CD4-positive, alpha-beta T cell treated with Interleukin-6 at 100 ng/mL for 8 hours (primary cell): ENCODE data around the gene PSORS1C1.

ENCODE experiments used
- DNase-seq: peaks from one replicate; pipeline ENCODE4 v3.0.0-alpha.2; 2020; ENCODE audit warnings: mixed read lengths, low spot score

The PSORS1C1 gene

DNA sequence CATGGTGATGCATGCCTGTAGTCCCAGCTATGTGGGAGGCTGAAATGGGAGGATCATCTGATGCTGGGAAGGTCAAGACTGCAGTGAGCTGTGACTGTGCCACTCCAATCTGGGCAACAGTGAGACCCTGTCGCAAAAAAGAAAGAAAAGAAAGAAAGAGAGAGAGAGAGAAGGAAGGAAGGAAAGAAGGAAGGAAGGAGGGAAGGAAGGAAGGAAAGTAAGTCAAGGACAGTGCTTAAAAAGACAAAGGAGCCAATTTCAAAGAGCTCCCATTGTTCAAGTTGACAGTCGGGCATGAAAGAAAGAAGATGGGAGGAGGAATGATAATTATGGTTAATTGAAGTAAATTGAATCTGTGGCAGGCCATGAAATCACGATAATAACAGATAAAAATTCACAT, 18.4 kb upstream of the PSORS1C1 start:
- DNase-seq, result no peak

DNA sequence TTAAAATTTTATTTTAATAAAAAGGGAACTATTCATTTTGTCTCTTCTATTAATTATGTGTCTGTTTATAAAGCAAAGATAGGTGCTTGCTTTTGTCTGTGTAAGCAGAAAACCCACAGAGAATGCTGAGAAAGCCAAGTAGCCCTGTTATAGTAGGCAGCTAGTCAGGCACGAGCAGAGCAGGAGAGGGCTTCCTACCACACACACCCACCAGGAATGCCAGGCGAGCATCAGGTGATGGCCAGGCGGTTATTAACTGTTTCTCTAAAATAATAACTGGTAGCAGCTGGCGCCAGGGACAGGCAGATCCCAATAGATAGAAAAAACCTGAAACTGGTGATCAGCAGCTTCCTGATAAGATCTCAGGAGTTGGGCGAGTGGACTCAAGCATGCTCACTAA, 17.9 kb upstream of the PSORS1C1 start:
- no peak for DNase-seq

DNA sequence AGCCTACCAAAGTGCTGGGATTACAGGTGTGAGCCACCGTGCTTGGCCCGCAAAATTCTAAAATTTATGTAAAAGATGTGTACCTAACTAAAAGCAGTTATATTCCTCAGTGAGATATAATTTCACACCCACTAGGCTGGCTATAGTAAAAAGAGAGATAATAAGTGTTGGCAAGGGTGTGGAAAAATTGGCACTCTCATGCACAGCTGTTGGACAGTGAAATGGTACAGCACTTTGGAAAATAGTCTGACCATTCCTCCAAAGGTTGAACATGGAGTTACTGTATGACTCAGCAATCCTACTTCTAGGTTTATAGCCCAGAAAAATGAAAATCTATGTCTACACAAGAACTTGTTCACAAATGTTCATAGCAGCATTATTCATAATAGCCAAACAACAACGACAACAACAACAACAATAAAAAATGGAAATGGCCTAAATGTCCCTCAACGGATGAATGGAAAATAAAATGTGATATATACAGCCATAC, 16.1 kb upstream of the PSORS1C1 start:
- DNase-seq, result no peak

DNA sequence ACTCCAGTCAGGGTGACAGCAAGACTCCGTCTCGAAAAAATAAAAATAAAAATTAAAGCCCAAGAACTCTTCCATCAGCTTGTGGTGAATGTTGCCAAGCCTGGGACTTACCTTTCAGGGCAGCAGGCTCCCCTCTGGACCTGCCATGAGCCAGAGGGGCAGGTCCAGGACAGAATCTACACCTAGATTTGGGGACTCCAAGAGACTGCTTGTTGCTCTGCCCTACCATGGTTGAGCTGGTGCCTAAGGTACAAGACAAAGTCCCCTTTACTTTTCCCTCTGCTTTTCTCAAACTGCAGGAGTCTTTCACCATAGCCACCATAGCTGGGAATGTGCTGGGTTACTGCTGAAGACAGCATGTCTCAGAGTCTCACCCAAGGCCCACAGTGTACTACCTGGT, 11.5 kb upstream of the PSORS1C1 start:
- DNase-seq, result no peak

DNA sequence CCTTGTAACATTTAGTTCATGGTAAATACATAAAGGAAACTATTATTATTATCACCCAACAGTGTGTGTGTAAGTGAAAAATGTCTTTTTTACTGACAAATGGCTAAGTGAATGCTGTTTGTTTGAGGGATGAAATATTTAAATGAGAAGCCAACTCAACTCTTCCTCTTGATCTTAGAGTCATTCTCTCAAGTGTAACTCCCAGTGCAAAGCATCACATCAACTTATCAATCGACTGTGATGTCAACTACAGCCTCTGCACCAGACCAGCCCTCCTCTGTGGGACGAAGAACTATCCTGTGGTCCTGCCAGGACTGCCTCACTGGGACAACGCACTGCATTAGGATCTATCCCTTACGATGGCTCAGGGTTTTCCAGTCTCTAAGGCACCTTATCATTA, 7.5 kb upstream of the PSORS1C1 start:
- no peak for DNase-seq

DNA sequence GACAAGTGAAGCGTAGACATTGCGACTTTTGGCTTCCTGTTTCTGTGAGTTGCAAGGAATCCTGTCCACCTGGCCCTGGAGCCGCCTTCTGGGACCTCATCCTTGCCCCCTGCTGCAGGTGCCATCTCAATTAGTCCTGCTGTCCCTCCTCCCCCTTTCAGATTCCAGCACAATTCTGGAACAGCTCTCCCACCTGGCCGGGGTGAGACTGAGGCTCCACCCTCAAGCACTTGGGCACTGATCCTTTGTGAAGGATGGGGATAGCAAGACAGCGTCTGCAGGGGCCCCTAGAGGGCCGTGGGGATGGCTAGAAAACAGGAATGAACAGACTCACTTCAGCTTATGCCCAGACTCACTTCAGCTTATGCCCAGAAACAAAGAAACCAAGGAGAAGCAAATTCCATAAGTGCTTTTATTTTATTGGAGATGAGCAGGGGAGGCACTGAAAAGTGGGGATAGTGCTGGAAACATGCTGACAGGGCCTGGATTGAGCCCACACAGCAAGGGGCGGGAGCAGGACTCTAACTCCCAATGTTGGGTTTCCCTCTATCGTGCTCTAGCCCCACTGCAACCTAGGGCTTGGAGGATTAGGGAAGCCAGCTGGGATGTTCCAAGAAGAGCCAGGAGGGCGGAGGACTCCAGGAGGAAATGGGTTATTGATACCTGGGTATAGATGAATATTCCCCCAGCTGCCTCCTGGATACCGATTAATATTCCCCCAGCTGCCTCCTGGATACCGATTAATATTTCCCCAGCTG, 3.6 kb upstream of the PSORS1C1 start:
- DNase-seq, result no peak

DNA sequence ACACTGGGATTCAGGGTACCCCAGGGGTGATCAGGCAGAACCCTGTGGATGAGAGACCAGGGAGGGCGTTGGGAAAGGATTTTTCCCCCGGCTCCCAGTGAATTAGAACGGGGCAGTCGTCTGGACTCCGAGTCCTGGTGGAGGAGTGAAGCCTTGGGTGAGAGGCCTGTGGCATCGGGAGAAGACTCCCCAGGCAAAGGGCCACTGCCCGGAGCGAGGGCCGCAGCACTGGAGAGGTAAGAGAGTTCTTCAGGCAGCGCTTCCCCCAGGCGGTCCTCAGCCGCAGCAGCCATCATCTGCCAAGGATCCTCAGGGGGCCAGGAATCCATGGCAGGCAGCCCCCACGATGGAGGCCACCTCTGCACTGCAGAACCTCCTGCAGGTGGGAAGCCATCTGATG, 2.9 kb upstream of the PSORS1C1 start:
- no peak for DNase-seq

DNA sequence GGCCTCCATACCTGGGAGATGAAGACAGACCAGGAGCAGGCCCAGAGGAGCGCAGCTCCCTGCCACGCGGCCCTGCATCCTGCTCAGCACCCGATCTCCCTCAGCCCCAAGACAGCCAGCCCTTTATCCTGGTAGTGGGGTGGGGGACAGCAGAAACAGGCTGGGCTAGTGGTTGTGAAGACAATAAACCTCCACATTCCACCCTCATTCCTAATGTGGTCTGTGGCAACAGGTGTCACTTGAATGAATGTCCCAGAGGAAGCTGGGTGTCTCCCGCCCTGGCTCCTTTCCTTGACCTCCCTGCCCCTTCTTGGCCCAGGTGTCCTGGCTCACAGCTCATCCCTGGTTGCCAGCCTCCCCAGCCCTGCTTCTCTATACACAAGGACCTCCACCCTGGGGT, 2.1 kb upstream of the PSORS1C1 start, which contains the start of gene C6orf15:
TSS of gene C6orf15 (minus strand) at position 98 of the 400 bp plus-strand sequence. CDS start at position 78, 20 bp downstream.
- DNase-seq, result no peak

DNA sequence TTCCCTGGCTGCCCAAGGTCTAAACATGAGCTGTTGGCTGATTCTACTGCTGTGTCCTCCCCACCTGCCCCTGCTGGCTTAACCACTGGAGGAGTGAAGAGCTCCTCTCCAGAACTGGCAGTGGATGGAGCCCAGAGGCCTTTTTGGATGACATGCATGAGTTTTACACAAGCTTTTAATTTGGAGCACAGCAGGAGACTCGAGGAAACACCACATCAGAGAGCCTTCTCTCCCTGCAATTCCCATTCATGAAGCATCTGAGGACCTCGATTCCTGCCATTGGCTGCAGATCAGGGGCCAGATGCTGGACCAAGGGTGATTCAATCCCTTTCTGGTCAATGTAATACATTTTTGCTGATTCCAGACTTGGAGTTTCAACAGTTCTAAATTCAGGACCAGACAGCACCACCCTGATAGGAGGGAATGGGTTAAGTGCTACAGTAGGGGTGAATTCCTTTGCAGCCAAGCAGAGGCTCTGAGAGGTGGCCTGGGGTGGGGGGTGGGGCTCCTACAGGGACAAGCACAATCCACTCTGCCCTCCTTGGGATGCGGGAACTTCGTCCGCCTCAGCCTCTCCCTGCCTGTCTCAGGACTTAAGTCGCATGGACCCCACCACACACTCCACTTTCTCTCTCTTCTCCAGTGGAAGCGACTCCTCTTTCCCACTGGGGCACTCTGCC, 599 bp upstream of the PSORS1C1 start:
- DNase-seq, result no peak

DNA sequence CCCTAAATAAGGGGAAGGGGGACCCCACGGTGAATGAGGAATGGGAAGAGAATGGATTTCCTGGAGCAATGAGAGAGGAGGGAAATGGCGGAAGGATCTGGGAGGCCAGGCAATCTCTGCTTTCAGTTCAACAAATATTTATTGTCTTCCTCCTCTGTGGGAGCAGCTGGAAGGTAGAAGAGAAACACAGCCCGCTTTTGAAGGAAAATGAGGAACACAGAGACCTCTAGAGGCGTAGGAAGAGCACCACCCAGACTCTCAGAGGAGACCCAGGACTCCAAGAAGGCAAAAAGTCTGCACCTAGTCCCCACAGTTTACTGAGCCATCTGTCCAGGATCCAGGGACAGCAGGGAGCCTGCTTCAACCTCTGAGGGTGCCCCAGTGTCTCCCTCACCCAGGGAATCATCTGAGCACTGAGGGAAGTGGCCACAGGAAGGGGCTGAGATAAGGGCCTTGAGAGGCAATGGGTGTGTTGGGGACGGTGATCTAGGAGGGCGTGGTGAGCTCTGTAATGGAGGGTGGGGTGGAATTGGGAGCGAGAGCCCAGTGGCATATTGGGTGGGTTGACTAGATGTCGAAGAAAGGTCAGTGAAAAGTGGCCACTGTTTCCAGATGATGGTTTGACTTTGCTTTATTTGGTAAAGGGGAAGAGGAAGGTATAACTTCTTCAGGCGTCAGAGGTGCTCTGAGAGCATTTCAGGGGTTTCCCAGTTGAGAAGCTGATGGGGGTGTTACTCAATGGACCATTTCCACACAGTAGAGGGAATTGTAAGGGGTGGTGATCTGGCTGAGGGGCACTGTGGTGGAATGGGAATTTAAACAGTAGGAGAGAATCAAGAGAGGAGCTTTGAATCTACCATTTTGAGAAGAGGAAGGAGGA, 610 bp downstream of the PSORS1C1 start:
- peak; percentile 17 for DNase-seq

DNA sequence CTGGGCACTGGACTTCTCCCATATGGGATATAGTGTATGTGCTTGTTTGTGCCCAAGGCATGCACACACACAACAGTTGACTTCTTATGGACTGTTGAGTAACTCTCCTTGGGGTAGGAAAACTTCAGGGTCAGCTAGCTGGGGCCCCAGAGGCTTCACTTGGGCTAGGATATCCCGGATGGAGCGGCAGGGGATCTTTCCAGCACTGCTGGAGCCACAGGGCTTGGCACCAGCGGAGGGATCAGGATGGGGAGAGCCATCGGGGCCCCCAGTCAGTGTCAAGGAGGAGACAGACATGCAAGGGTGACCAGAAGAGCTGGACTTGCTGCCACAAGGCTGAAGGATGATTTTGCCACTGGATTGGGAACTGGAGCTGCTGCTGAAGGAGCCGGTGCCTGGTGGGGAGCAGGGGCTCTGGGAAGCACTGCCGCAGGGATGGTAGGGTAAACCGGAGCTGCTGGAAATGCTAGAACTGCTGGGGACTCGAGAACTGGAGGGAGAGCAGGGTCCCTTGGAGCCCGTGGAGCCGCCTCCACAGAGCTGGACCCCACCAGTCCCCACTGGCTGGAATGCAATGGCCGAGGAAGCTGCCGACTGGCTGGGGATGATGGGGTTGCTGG, 1.5 kb downstream of the PSORS1C1 start:
- no peak for DNase-seq

DNA sequence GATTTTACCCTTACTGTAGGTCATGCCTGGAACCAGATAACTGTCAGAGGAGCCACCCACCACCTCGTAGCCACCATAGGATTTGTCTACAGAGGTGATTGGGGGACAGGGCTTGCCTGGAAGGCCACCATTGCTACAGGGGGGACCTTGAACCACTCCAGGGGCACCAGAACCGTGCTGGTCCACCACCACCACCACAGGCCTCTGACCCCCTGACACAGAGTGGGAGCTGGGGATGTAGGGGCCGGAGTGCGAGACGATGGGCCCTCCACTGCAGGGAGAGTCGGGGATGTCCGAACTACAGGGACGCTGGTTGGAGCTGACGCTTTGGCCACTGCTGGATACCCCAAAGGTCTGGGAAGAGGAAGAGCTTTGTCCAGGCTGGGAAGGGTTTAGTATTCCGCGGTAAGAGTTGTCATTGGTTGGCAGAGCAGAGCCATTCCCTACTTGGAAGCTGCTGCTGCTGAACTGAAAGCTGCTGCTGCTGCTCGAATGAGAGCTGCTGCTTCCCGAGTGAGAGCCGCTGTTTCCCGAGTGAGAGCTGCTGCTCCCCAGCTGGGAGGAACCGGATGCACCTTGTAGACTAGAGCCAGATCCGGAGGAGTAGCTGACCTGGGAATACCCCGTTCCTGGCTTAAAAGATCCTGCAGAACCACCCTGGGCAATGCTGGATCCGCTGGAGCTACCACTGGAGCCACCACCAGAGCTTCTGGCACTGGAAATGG, 2.2 kb downstream of the PSORS1C1 start:
- DNase-seq, result no peak

DNA sequence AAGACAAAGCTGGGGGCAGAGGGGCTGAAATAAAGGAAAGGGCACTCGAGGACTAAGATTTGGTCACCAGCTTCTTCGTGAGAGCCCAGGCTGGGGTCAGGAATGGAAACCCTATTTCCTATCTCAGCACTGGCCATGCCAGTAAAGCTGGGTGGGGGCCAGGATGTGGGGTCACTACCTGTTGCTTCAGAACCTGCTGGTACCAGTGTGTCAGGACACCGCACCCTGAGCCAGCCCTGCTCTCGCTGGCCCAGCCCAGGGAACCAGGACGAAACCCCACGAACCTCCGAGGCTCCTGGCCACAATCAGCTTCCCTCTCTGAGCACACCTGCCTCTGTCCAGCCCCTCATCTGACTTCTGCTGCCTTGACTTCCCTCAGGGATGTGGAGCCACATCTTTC, 3.6 kb downstream of the PSORS1C1 start:
- no peak for DNase-seq

DNA sequence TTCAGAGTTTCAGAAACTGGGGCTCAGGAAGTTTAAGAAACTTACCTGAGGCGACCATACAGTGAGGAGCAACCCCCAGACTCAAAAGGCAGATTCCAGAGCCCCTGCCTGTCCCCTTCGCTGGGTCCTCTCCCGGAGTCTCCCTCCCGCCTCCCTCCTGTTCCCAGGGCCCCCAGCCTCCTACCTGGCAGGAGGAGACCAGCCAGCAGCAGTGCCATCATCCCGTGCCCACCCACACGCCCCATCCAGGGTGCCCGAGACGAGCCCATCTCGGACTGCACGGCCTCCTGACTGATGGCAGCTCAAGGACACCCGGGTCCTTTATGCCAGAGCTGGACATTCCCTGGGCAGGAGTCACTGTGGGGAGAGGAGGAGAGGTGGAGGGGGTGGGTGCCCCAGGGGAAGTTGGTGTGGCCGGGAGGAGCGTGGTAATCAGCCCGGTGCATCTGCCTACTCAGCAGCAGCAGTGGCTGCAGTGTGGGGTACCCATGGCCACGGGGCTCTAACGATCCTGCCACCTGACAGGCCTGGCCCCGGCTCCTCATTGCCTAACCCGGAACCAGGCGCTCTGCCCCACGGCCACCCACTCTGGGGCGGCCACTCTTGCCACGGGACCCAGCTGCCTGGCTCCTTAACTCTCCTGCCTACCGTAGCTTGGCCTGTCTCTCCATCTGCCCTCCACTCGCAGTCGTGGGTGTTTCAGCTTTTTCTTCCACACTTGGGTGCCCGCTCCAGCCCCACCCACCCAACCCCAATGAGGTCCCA, 5.7 kb downstream of the PSORS1C1 start, which contains the start of gene CDSN:
TSS of gene CDSN (minus strand) at position 296 of the 765 bp plus-strand sequence. CDS start at position 269, 27 bp downstream.
- DNase-seq, result no peak

DNA sequence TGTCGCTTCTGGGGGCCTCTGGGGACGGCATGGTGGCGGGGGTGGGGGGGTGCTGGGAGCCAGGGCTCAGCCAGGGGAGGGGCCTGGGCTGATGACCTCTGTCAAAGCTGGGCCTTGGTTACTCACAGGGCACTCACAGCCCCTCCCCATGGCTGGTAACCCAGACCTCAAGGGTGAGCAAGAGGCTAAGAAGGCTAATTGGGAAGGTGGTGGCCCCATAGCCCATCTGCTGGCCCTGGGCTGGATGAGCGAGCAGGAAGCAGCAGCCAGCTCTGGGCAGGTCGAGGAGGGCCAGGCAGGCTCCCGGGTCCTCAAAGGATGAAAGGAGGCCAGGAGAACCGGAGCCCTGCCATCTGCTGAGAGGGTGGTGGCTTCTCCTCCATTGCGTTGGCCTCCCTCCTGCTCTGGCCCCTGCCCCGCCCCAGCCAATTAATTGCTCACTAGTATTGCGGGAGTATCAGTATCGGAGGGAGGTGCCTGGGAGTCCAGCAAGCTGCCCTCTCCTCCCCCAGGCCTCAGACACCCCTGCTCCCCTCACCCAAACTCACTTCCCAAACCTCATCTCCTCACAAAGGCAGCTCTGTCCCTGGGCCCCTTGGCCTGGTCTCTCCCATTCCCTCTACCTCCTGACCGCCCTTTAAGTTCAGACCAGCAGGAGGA, 6.7 kb downstream of the PSORS1C1 start:
- DNase-seq, result no peak

DNA sequence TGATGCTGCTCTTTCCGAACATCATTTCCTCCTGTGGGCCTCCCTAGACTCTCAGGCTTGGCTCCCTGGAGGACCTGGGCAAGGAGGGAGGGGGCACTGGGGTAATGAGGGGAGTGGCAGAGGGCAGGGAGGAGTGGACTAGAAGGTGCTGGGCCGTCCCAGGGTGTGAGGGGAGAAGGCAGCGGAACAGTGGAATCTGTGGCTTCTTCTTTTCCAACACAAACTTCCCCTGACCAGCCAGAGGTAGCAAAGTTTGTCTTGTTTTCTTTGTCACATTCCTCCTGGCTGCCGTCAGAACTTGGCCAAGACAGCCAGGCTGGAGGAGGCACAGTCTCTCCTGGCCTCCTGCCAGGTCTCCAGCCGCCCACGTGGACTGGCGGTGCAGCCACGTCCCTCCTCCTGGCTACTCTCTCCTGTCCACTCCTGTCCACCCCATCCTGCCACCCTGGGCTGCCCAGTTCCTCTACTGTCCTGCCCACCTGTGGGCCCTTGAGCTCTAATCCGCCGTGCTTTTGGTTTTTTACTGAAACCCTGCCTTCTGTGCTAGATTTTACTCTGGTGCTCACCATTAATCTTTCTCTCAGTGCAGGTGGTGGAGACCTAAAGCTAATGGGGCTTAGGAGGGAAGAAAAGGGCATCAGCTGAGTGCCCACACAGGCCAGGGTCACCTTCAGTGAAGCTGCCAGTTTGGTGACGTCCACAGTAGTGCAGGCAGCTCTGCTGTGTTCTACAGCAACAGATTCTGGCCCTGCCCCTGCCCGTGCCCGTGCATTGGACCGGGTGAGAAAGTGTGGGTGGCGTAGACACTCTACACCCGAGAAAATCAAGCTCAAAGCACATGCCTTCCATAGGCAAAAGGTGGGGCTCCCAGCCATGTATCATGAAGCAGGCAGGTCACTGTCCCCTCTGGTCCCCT, 8.4 kb downstream of the PSORS1C1 start:
- no peak for DNase-seq

DNA sequence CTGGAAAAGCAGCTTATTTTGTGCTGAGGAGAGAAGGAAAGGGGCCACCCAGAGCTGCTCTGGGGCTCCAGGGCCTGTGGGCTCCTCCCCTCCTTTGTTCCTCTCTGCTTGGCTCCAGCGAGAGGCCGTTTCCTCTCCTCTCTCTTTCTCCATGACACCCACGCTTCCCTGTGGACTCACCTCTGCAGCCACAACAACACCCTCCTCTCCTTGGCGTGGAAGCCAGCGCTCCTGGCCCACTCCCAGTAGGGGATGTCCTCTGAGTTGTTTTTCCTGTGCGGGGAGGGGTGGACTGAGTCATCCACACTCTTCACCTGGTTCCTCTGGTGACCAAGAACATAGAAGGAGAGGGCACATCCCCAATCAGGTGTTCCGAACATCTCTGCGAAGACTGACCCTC, 10.6 kb downstream of the PSORS1C1 start:
- DNase-seq, result no peak

DNA sequence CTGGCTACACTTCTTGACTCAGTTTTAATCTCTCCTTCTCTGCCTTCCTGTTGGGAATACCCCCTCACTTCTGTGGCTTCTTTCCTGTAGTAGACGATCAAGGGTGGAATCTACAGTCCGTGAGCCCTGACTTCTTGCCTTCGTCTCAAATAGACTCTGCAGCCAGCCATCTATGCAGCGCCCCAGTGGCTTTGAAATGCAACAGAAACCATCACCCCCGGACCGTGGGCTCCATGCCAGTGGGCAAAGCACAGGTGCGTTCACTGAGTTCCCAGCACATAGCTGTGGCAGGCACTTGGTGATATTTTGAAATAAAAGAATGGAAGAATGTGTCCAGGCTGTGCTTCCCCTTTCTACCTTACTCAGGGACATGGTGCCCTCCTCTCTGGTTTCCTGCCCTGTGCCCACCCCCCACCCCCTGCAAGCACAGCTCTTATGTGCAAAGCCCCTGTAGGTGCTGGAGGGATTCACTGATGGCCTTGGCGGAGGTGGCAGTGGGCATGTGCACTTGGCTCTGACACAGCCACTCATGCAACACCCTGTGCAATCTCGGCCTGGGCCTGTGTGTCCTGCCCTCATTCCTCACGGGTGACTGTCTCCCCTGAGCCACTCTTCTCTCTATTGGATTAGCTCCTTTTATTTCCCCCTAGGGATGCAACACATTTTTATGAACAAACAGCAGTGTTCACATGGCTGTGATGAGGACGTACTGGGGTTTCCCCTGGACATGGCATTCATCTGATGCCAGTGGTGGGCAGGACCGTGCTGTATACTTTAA, 11.2 kb downstream of the PSORS1C1 start:
- DNase-seq, result no peak
